Measurements from ENCODE around the gene RIOK3.
A peak's percentile ranks its signal among the peaks of the same experiment; 100 is the strongest.

RIOK3 gene

DNA sequence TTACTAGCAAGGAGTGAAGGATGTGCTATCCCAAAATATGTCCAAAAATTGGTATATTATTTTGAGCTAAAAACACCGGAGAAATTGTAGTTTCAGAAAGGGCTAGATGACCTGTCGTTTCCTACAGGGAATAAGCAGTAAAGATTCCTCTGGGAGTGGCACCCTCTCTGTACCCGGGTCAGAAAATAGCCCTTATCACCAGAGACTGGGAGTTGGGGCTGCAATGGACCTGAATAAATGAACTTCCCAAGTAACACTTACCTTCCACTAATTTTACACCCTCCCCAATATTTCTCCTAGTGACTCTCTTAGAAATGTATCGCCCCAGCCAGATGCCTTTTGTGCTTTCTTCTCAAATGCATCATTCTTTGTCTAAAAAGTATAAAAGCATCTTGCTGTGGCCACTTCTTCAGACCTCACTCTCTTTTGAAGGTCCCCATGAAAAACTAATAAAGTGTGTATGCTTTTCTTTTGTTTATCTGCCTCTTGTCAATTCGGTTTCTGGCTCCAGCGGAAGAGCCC is 49.5 kb downstream of the RIOK3 start:
- no peaks in the 10 kb centered on the region for H3K79me1 ChIP-seq (ENCODE audit: low read depth, low read length)
- H3K27ac ChIP-seq (replicated peaks; ENCODE audit: low read length) = peak overlapping the region; percentile 88
- H2BK5ac ChIP-seq (ENCODE audit: low read length) = no peak overlapping the region
- H2AFZ ChIP-seq (ENCODE audit: low read length) = peak overlapping the region; percentile 99
- no peak overlapping the region for H2BK15ac ChIP-seq (ENCODE audit: low read length)
- H2AK5ac ChIP-seq (ENCODE audit: low read depth, low read length) = no peak overlapping the region
- H3K36me3 ChIP-seq (replicated peaks in 1 of 2; ENCODE audit: control insufficient read depth in 2 of 2, insufficient read depth in 2 of 2, low read length in 2 of 2) = peaks cover 1 to 16% of the 10 kb centered on the region in 2 donors
- H3K9me3 ChIP-seq (replicated peaks in 1 of 2; ENCODE audit: control insufficient read depth in 2 of 2, insufficient read depth in 1 of 2, low read depth in 1 of 2, low read length in 2 of 2) = no peaks in the 10 kb centered on the region
- H3K4me3 ChIP-seq (ENCODE audit: low read length in 2 of 2) = peak overlapping the region; percentile 62 to 84
- H2BK120ac ChIP-seq (ENCODE audit: low read depth, low read length) = no peak overlapping the region
- no peak overlapping the region for H4K8ac ChIP-seq (ENCODE audit: low read depth, low read length)
- no peak overlapping the region for H3K4ac ChIP-seq (ENCODE audit: low read length)
- H3K23ac ChIP-seq (ENCODE audit: low read depth, low read length, poor library complexity) = no peak overlapping the region
- peak overlapping the region; percentile 83 for H3K9ac ChIP-seq (ENCODE audit: low read depth, low read length, poor library complexity)
- peak overlapping the region; percentile 55 for H3K4me2 ChIP-seq (ENCODE audit: insufficient read depth, low read length, poor library complexity, severe bottlenecking)
- no peak overlapping the region for H4K91ac ChIP-seq (ENCODE audit: low read depth, low read length, poor library complexity)
- DNase-seq (ENCODE audit: low spot score) = no peak
- WGBS, 2 donors (ENCODE audit: extremely low coverage in 2 of 2, insufficient read length in 2 of 2, insufficient replicate concordance in 1 of 2) = no CpG with 5 or more reads among the region's 6 CpGs
- H3K18ac ChIP-seq (ENCODE audit: low read length) = no peak overlapping the region
- no peak overlapping the region for H3K14ac ChIP-seq (ENCODE audit: low read length)
- H3K4me1 ChIP-seq (ENCODE audit: control insufficient read depth in 2 of 2, insufficient read depth in 1 of 2, low read depth in 1 of 2, low read length in 2 of 2) = peaks cover 6 to 10% of the 10 kb centered on the region in 2 donors
- no peak overlapping the region for H2BK12ac ChIP-seq (ENCODE audit: low read length)
- H3K27me3 ChIP-seq (ENCODE audit: control insufficient read depth in 3 of 3, insufficient read depth in 3 of 3, low read depth in 1 of 3, low read length in 3 of 3) = no peaks in the 10 kb centered on the region

DNA sequence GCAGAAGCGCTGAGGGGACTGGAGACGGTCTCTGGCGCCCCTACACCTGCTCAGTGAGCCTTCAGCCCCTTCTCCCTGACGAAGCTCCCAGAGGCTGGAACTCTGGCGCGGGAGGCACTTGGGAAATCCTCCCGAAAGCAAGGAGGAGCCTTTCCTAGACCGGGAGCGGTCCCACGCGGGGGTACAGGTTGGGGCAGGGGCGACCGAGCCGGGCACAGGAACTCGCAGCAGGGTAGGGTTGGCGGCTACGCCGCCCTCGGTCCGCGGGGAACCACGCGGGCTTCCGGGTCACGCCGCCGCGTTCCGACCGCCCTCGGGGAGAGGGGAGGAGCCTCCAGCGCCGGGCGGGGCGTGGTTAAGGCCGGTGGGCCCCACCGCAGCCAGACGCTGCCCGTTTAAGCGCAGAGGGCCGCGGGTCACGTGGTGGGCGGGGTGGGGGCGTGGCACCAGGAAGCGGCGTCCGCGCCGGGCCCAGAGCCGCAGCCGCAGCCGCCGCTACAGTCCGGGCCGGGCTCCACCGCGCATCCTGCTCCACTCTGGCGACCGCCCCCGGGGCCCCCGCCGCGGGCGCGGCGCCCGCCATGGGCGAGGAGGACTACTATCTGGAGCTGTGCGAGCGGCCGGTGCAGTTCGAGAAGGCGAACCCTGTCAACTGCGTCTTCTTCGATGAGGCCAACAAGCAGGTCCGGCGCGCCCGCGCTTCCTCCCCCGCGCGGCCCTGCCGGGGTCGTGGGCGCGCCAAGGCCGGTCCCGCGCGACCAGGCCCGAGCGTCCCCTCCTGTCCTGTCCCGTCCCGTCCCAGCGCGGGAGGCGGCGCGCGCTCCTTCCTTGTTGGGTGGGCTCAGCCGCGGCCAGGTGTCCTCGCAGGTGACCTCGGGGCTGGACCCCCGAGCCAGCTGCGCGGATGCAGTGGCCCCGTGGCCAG is 50.2 kb downstream of the RIOK3 start, which contains the start of gene RMC1:
Gene RMC1 (plus strand): TSS at position 474 of the 925 bp plus-strand sequence. CDS start 108 bp downstream, at position 582.
- no peak within 1 kb of the TSS for H2AK5ac ChIP-seq (ENCODE audit: low read depth, low read length)
- no CpG with 5 or more reads among the region's 110 CpGs for WGBS, 2 donors (ENCODE audit: extremely low coverage in 2 of 2, insufficient read length in 2 of 2, insufficient replicate concordance in 1 of 2)

DNA sequence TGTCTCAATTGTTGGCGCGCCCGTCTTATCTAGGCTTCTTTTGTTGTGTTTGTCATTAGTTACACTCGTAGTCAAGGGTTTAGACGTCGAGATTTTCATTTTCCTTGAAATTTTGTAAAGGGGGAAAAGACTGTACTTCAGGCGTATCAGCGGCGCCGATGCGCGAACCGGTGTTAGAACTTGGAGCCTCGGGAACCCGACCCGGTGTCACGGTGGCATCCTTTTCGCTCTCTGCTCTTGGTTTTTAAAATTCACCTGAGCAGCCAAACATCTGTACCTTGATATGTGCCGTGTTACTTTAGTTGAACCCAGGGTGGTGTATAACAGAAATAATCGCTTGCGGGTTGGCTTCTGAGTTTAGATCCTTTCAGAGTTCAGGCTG is 50.9 kb downstream of the RIOK3 start:
- H3K4me2 ChIP-seq (ENCODE audit: insufficient read depth, low read length, poor library complexity, severe bottlenecking) = peak overlapping the region; percentile 97

More for the DNA sequence above, 50.2 kb downstream of the RIOK3 start, which contains the start of gene RMC1:
- Histone ChIP-seq H4K8ac (ENCODE audit: low read depth, low read length) (peak within 1 kb of the TSS; percentile 93), H2BK5ac (ENCODE audit: low read length) (no peak within 1 kb of the TSS), H3K27me3 (ENCODE audit: control insufficient read depth in 3 of 3, insufficient read depth in 3 of 3, low read depth in 1 of 3, low read length in 3 of 3) (no peaks in the 10 kb centered on the region), H3K27ac (replicated peaks; ENCODE audit: low read length) (peak within 1 kb of the TSS; percentile 88), H3K36me3 (replicated peaks in 1 of 2; ENCODE audit: control insufficient read depth in 2 of 2, insufficient read depth in 2 of 2, low read length in 2 of 2) (peaks cover 5 to 23% of the 10 kb centered on the region in 2 donors), H3K9me3 (replicated peaks in 1 of 2; ENCODE audit: control insufficient read depth in 2 of 2, insufficient read depth in 1 of 2, low read depth in 1 of 2, low read length in 2 of 2) (no peaks in the 10 kb centered on the region), H4K91ac (ENCODE audit: low read depth, low read length, poor library complexity) (no peak within 1 kb of the TSS), H3K4me2 (ENCODE audit: insufficient read depth, low read length, poor library complexity, severe bottlenecking) (peak within 1 kb of the TSS; percentile 97), H3K4ac (ENCODE audit: low read length) (no peak within 1 kb of the TSS), H2BK120ac (ENCODE audit: low read depth, low read length) (peak within 1 kb of the TSS; percentile 93), H2BK15ac (ENCODE audit: low read length) (no peak within 1 kb of the TSS), H3K14ac (ENCODE audit: low read length) (no peak within 1 kb of the TSS), H3K23ac (ENCODE audit: low read depth, low read length, poor library complexity) (peak within 1 kb of the TSS; percentile 68), H3K9ac (ENCODE audit: low read depth, low read length, poor library complexity) (peak within 1 kb of the TSS; percentile 92), H3K4me3 (ENCODE audit: low read length in 2 of 2) (peak within 1 kb of the TSS; percentile 62 to 99), H2BK12ac (ENCODE audit: low read length) (no peak within 1 kb of the TSS), H3K18ac (ENCODE audit: low read length) (peak within 1 kb of the TSS; percentile 99), H3K79me1 (ENCODE audit: low read depth, low read length) (no peaks in the 10 kb centered on the region), H2AFZ (ENCODE audit: low read length) (peak within 1 kb of the TSS; percentile 99), H3K4me1 (ENCODE audit: control insufficient read depth in 2 of 2, insufficient read depth in 1 of 2, low read depth in 1 of 2, low read length in 2 of 2) (peaks cover 6 to 10% of the 10 kb centered on the region in 2 donors)
- DNase-seq (ENCODE audit: low spot score) = peak; percentile 93

DNA sequence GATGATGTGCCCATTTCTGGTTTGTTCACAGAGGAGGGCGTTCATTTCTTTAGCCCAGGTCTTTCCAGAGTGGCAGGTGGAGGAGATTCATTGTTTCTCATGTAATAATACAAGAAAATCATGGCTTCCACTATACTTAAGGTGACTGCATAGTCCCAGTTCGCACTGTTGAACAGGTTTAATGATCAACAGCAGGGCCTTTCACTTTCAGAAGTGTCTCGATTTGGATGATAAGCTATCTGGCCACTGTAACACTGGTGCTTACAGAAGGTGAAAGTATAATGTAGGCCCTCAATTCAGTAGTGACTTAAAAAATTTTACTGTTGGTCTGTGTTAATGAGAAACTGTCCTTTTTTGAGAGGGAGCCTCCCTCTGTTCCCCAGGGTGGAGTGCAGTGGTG is 51.6 kb downstream of the RIOK3 start:
- H2BK12ac ChIP-seq (ENCODE audit: low read length) = no peak overlapping the region
- H3K18ac ChIP-seq (ENCODE audit: low read length) = no peak overlapping the region
- H3K9me3 ChIP-seq (replicated peaks in 1 of 2; ENCODE audit: control insufficient read depth in 2 of 2, insufficient read depth in 1 of 2, low read depth in 1 of 2, low read length in 2 of 2) = no peaks in the 10 kb centered on the region
- DNase-seq (ENCODE audit: low spot score) = no peak
- H3K9ac ChIP-seq (ENCODE audit: low read depth, low read length, poor library complexity) = no peak overlapping the region
- H3K27ac ChIP-seq (replicated peaks; ENCODE audit: low read length) = no peak overlapping the region
- H2AK5ac ChIP-seq (ENCODE audit: low read depth, low read length) = no peak overlapping the region
- H2BK5ac ChIP-seq (ENCODE audit: low read length) = no peak overlapping the region
- no peaks in the 10 kb centered on the region for H3K79me1 ChIP-seq (ENCODE audit: low read depth, low read length)
- H2BK15ac ChIP-seq (ENCODE audit: low read length) = no peak overlapping the region
- no peak overlapping the region for H3K4ac ChIP-seq (ENCODE audit: low read length)
- H3K27me3 ChIP-seq (ENCODE audit: control insufficient read depth in 3 of 3, insufficient read depth in 3 of 3, low read depth in 1 of 3, low read length in 3 of 3) = no peaks in the 10 kb centered on the region
- H3K4me1 ChIP-seq (ENCODE audit: control insufficient read depth in 2 of 2, insufficient read depth in 1 of 2, low read depth in 1 of 2, low read length in 2 of 2) = peaks cover 2 to 10% of the 10 kb centered on the region in 2 donors
- peaks cover 5 to 36% of the 10 kb centered on the region in 2 donors for H3K36me3 ChIP-seq (replicated peaks in 1 of 2; ENCODE audit: control insufficient read depth in 2 of 2, insufficient read depth in 2 of 2, low read length in 2 of 2)
- H2BK120ac ChIP-seq (ENCODE audit: low read depth, low read length) = no peak overlapping the region
- WGBS, 2 donors (ENCODE audit: extremely low coverage in 2 of 2, insufficient read length in 2 of 2, insufficient replicate concordance in 1 of 2) = no CpG with 5 or more reads among the region's 3 CpGs
- no peak overlapping the region for H3K23ac ChIP-seq (ENCODE audit: low read depth, low read length, poor library complexity)
- H2AFZ ChIP-seq (ENCODE audit: low read length) = no peak overlapping the region
- no peak overlapping the region for H4K8ac ChIP-seq (ENCODE audit: low read depth, low read length)
- peak overlapping the region in 1 of 2 donors; percentile 62 for H3K4me3 ChIP-seq (ENCODE audit: low read length in 2 of 2)
- H3K4me2 ChIP-seq (ENCODE audit: insufficient read depth, low read length, poor library complexity, severe bottlenecking) = no peak overlapping the region
- H4K91ac ChIP-seq (ENCODE audit: low read depth, low read length, poor library complexity) = no peak overlapping the region
- H3K14ac ChIP-seq (ENCODE audit: low read length) = no peak overlapping the region

More for the DNA sequence above, 50.9 kb downstream of the RIOK3 start:
- H2BK15ac ChIP-seq (ENCODE audit: low read length) = no peak overlapping the region
- H3K4me1 ChIP-seq (ENCODE audit: control insufficient read depth in 2 of 2, insufficient read depth in 1 of 2, low read depth in 1 of 2, low read length in 2 of 2) = peaks cover 6 to 10% of the 10 kb centered on the region in 2 donors
- peaks cover 5 to 29% of the 10 kb centered on the region in 2 donors for H3K36me3 ChIP-seq (replicated peaks in 1 of 2; ENCODE audit: control insufficient read depth in 2 of 2, insufficient read depth in 2 of 2, low read length in 2 of 2)
- no peak for DNase-seq (ENCODE audit: low spot score)
- WGBS, 2 donors (ENCODE audit: extremely low coverage in 2 of 2, insufficient read length in 2 of 2, insufficient replicate concordance in 1 of 2) = no CpG with 5 or more reads among the region's 21 CpGs
- no peak overlapping the region for H4K8ac ChIP-seq (ENCODE audit: low read depth, low read length)
- H3K9ac ChIP-seq (ENCODE audit: low read depth, low read length, poor library complexity) = peak overlapping the region; percentile 92
- H2AFZ ChIP-seq (ENCODE audit: low read length) = peak overlapping the region; percentile 99
- H2BK120ac ChIP-seq (ENCODE audit: low read depth, low read length) = no peak overlapping the region
- no peak overlapping the region for H3K27ac ChIP-seq (replicated peaks; ENCODE audit: low read length)
- no peaks in the 10 kb centered on the region for H3K9me3 ChIP-seq (replicated peaks in 1 of 2; ENCODE audit: control insufficient read depth in 2 of 2, insufficient read depth in 1 of 2, low read depth in 1 of 2, low read length in 2 of 2)
- no peak overlapping the region for H2AK5ac ChIP-seq (ENCODE audit: low read depth, low read length)
- no peak overlapping the region for H3K23ac ChIP-seq (ENCODE audit: low read depth, low read length, poor library complexity)
- H3K27me3 ChIP-seq (ENCODE audit: control insufficient read depth in 3 of 3, insufficient read depth in 3 of 3, low read depth in 1 of 3, low read length in 3 of 3) = no peaks in the 10 kb centered on the region
- peak overlapping the region; percentile 62 to 99 for H3K4me3 ChIP-seq (ENCODE audit: low read length in 2 of 2)
- no peak overlapping the region for H3K4ac ChIP-seq (ENCODE audit: low read length)
- H3K79me1 ChIP-seq (ENCODE audit: low read depth, low read length) = no peaks in the 10 kb centered on the region
- H2BK5ac ChIP-seq (ENCODE audit: low read length) = no peak overlapping the region
- H2BK12ac ChIP-seq (ENCODE audit: low read length) = no peak overlapping the region
- no peak overlapping the region for H3K18ac ChIP-seq (ENCODE audit: low read length)
- no peak overlapping the region for H3K14ac ChIP-seq (ENCODE audit: low read length)
- no peak overlapping the region for H4K91ac ChIP-seq (ENCODE audit: low read depth, low read length, poor library complexity)

All from neuronal stem cell (in vitro differentiated cells).